CD4-positive, alpha-beta T cell treated with Interferon alpha-2 for 1 hour (primary cell): ENCODE results near the gene SIPA1.

ENCODE experiments used
- DNase-seq, 2 donors: peaks; one replicate each; pipeline ENCODE4 v3.0.0-alpha.2; 2020 to 2022

SIPA1 gene, protein sequence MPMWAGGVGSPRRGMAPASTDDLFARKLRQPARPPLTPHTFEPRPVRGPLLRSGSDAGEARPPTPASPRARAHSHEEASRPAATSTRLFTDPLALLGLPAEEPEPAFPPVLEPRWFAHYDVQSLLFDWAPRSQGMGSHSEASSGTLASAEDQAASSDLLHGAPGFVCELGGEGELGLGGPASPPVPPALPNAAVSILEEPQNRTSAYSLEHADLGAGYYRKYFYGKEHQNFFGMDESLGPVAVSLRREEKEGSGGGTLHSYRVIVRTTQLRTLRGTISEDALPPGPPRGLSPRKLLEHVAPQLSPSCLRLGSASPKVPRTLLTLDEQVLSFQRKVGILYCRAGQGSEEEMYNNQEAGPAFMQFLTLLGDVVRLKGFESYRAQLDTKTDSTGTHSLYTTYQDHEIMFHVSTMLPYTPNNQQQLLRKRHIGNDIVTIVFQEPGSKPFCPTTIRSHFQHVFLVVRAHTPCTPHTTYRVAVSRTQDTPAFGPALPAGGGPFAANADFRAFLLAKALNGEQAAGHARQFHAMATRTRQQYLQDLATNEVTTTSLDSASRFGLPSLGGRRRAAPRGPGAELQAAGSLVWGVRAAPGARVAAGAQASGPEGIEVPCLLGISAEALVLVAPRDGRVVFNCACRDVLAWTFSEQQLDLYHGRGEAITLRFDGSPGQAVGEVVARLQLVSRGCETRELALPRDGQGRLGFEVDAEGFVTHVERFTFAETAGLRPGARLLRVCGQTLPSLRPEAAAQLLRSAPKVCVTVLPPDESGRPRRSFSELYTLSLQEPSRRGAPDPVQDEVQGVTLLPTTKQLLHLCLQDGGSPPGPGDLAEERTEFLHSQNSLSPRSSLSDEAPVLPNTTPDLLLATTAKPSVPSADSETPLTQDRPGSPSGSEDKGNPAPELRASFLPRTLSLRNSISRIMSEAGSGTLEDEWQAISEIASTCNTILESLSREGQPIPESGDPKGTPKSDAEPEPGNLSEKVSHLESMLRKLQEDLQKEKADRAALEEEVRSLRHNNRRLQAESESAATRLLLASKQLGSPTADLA

GRCh38 chr11:65637794-65638419 lies at the start of gene SIPA1:
Gene SIPA1, plus strand, starts transcription at chr11:65638101. Its CDS starts 2,821 bp downstream, at chr11:65640922.
- DNase-seq, result peak; percentile 65 to 81

- DNase-seq, result peak; percentile 83 to 85
Observed at GRCh38 chr11:65588199-65589054, 49.5 kb upstream of the SIPA1 start.

GRCh38 chr11:65589444-65590239 lies 48.3 kb upstream of the SIPA1 start:
- peak; percentile 39 to 48 for DNase-seq

- no peak for DNase-seq
Observed at GRCh38 chr11:65590240-65590738, 47.6 kb upstream of the SIPA1 start.

GRCh38 chr11:65591939-65592857 lies 45.7 kb upstream of the SIPA1 start:
- DNase-seq, result no peak

- no peak for DNase-seq
Observed at GRCh38 chr11:65592858-65593517, 44.9 kb upstream of the SIPA1 start.

DNA sequence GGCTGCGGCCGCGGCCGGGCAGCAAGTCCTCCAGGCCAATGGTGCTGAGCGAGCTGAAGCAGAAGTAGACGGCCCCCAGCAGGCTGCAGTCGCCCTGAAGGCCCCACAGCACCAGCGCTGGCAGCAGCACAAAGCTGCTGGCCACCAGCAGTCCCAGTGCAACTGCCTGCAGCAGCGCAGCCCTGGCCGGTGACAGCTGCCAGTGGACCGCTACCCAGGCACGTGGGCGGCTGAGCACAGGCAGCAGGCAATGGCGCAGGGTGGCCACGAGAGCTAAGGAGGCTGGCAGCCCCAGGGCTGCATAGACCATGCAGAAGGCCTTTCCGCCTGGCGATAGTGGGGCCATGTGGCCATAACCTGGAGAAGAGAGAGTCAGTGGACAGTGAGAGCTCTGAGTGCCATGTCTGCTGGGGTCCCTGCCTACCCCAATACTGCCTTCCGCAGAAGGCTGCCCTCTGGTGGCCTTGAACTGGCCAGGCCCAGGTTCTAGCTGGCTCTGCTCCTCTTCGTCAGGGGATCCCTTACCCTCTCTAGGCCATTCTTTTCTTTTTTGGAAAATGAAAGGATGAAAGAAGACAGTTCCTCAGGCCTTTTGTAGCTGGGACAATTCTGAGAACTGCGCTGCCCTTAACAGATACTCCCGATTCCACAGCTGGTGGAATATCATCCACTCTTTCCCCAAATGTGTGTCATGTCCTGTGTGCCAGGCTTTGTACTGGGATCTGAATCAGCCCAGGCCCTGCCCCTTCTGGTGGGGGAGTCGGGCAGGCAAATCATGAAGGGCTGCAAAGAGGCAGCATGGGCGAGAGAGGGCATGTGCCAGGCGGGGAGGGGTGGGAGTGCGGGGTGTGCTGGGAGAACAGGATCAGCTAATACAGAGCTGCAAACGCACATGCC lies 44.1 kb upstream of the SIPA1 start:
- peak; percentile 45 to 60 for DNase-seq

GRCh38 chr11:65595131-65595530 lies 42.8 kb upstream of the SIPA1 start:
- DNase-seq, result no peak

DNA sequence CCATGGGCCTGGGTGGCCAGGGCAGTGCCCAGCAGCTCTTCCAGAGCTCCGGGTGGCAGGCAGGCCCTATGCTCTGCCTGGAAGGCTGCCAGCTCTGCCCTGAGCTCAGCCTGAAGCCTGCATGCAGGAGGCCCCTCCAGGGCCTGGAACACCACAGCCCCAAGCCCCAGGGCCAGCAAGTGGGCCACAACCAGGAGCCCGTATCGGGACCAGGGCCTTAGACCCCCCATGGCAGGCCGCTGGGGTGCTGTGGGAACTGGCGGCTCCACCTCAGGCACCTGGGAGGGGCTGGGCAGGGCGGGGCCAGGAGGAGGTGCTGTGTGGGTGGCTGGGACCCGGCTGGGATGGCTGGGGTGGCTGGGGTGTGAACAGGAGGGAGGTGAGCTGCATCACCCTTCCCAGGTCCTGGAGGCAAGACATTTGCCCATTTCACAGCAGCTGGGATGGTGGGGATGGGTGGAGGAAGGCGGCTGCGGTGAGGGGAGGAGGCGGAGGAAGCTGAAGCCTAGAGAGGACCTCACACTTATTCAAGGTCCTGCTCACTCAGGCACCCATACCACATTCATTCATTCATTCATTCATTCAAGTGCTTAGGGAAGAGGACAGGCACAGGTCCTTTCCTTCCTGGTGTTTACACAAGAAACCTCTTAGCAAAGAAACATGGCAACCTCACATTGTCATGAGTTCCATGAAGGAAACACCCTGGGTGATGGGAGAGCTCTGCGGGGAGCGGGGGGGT lies 42.2 kb upstream of the SIPA1 start, which contains the start of gene KCNK7:
KCNK7 (minus strand) TSS at position 258 of the 739 bp plus-strand sequence; CDS start at position 230, 28 bp downstream.
- DNase-seq, result no peak

- no peak for DNase-seq
Observed at GRCh38 chr11:65596520-65596919, 41.4 kb upstream of the SIPA1 start.

DNA sequence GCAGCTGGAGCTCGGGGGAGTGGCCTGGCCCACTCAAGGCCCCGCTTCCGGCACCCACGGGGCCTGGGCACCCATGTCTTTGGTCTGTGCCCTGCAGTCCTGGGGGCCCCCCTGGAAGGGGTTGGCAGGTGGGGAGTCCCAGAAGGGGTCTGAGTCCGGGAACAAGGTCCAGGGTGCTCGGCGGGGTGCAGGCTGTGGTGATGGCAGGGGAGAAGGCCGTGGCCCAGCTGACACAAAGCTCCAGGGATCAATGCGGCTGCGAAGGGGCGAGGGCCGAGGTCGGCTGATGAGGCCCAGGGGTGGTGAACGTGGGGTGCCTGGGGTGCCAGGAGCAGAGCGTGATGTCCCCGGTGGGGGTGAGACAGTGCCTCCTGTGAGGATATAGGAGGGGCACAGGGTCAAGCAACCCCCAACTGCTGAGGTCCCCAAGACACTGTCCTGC lies 39.6 kb upstream of the SIPA1 start:
- DNase-seq, result no peak

GRCh38 chr11:65599216-65599954 lies 38.5 kb upstream of the SIPA1 start:
- DNase-seq, result no peak

- DNase-seq, result no peak
Observed at GRCh38 chr11:65599955-65600246, 38.0 kb upstream of the SIPA1 start.

DNA sequence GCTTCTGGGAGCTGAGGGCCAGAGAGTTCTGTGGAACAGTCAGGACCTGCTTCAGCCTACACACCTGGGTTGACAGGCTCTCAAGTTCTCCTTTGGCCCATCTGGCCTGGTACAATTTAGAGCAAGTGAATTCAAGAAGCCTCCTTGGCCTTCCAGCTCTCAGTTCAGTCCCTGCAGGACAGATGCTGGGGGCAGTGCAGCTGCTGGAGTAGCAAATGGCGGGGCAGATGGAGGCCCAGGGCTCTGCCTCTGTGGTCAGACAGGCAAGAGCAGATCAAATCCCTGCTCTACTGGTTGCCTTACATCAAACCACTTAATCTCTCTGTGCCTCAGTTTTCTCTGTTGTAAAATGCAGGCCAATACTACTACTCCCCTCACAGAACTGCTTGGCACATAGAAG lies 33.6 kb upstream of the SIPA1 start:
- DNase-seq, result no peak

- DNase-seq, result peak in 1 of 2 donors; percentile 28
Observed at GRCh38 chr11:65606876-65607613, 30.9 kb upstream of the SIPA1 start.
